NCI-H1436 (cell line): ENCODE measurements around the gene TMPRSS13.
"Not testable (repeated sequence)": the region's sequence is repeated elsewhere in the genome, so short reads cannot be mapped to it uniquely, and the experiment has no call there.

Experiments
- DNase-seq: peaks from one replicate; lab custom pipeline; 2025; lab: John Stamatoyannopoulos, UW

The TMPRSS13 gene

DNA sequence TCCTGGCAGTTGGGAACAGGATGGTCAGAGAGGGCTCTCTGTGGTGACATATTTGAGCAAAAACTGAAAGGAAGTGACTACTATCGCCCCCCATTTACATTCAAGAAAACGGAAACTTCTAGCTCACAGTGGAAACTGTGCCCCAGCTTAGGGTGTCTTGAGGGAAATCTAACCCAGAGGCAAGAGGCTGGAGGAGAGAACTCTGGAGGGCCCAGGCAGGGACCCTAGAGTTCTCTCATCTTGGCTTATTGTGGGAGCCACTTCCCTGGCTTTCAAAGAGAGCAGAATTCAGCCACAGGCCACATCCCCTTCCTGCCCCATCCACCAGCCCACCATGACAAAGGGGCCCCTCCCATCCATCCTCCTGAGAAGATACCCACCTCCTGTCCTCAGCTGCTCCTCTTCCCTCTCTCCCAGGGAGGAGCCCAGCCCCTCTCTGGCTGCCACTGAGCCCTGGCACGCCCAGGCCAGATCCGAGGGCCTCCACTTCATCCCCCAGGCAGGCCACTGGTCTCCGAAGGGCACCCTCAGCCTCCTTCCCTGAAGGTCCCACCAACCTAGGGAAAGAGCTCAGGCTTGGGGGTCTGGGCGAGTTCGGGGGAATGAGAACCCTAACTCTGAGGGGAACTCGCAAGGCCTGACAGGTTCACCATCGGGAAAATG, 1.6 kb upstream of the TMPRSS13 start:
- DNase-seq = no peak

DNA sequence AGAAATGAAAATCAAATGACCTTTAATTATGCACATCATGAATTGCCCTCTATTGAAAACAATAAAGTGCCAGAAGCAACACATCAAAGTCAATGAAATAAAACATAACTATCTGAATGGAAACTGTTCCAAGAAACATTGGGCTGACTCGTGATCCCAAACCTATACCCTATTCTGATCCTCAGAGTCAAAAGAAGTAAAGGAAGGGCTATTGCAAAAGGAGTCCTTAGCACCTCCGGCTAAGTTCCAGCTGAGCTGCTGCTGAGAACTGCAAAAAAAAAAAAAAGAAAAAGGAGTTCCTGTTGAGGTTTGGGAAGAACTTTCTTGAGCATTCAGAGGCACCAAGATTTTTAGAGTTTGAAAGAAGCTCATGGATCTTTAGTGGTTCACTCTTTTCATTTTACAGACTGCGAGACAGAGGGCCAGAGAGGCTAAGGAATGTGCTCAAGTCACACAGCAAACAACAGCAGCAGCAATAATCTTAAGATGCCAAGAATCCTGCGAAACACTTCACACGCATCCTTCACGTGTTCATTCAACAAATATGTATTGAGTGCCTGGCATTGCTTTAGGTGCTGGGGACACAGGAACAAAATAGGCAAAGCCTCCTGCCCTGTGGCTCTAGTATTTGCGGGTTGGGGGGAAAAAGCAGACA, 841 bp upstream of the TMPRSS13 start:
- no peak for DNase-seq

DNA sequence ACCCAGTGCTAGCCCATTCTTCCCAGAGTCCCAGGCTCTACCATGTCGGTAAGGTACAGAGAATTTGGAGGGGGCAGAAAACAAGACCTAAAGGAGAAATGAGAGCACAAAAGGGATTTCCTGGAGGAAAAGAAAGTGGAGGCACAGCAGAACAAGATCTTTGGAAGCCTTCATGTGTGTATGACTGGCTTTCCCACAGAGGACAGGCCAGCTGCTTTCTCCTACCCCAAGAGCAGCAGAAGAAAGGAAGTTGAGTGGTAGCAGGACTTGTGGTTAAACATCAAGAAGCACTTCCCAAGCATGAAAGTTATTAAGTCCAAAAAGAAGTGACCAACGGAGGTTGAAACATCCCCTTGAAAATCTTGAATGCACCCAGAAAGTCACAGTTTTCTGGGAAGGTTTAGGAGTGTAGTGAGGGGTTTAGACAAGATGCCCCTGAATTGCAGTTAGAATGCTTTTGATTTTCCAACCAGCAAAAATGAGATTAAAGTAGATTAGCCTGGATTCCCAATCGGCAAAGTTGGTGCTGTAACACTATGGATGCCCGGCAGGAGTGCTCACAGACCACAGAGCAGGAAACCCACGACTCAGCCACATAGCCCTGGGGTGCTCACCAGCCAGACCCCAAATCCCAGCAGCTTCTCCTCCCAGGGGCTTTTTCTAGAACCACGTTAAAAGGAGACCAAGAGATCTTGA, 608 bp downstream of the TMPRSS13 start:
- no peak for DNase-seq

DNA sequence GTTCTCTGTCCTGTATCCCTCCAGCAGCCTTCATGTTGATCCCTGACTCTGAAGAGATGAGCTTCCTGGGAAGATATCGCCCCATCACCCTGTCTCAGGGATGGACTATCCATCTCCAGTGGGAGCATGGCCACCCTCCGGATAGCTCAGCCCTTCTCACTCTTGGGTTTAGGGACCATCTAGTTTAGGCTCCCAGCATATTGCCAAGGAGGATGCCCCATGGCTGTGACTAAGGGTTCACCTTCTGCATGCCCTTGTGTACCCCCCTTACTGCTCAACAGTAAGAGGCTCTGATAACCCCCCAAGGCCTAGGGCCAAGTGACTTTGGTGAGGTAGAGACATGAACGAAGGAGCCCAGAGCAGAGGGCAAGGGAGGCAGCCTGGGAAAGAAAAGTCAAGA, 1.3 kb downstream of the TMPRSS13 start:
- no peak for DNase-seq

DNA sequence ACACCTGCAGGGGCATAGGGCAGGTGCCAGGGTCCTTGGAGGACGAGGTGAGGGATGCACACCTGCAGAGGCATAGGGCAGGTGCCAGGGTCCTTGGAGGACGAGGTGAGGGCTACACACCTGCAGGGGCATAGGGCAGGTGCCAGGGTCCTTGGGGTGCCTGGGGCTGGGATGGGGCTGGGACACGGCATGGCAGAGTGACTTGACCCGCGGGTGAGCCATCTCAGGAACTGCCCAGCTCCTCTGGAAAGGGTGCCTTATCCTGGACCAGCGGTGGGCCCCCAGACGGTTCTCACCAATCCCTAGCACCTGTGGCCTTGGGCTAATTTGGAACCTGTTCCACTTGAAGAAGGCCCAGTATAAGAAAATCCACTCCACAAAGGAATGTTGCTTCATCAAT, 3.0 kb downstream of the TMPRSS13 start:
- not testable (repeated sequence) for DNase-seq

DNA sequence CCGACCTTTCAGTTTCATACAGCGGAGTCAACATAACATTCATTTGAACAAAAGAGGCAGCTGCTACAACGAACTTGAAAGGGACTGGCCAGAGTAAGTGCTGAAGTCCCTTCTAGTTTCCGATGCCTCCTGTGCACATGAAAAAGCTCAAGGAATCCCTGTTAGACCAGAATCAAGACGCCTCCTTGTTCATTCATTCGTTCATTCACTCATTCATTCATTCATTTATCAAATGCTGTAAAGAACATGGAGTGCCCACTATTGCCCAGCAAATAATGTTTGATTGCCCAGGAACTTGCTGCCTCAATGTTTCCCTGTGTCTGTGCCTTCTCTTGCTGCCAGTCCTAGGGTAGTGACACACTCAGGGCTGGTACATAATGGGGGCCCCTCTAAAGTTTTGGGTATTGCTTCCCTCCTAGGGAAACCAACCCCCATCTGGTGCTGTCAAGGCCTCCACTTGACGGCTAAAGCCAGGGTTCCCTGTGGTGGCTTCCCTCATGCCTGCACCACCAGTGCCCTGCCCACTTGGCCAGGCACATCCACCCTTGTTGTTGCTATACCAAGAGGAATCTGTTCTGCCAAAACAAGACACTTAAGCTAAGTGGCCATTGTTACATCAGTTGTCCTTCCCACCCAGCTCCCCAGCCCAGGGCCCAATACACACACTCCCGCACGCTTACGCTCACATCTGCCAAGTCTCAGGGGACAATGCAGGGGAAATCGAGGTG, 3.8 kb downstream of the TMPRSS13 start:
- no peak for DNase-seq

DNA sequence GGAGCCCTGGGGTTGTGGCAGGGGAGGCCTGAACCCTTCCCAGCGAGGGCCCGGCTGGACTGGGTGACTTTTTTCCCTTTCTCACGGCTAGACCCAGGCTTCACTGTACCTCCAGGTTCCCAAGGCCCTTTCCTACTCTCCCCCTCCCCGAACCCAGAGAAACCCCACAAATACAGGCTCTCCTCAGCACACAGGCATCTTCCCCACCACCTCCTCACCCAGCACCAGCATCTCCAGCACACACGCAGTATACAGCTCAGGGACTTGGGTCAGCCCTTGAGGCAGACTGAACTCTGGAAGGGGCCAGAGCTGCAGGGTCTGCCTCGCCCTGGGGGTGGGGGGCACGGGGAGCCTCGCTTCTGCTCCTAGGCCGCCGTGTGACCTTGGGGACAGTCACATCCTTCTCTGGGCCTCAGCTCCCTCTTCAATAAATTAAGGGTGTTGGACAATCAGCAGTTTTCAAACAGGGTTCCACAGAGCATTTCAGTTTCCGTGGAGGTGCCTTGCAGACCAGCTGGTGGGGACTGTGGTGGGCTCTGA, 4.5 kb downstream of the TMPRSS13 start:
- no peak for DNase-seq

DNA sequence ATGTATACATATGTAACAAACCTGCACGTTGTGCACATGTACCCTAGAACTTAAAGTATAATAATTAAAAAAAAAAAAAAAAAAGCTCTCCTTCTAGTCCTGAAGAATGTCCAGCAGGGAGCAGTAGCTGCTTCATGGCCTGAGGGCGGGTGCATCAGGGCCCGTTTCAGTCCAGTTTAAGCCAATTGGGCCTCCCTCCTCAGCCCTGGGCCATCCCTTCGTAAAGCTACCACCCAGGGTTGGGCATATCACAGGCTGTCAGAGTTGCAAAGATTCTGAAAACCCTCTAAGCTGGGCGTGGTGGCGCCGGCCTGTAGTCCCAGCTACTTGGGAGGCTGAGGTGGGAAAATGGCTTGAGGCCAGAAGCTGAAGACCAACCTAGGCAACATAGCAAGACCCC, 5.4 kb downstream of the TMPRSS13 start:
- no peak for DNase-seq

DNA sequence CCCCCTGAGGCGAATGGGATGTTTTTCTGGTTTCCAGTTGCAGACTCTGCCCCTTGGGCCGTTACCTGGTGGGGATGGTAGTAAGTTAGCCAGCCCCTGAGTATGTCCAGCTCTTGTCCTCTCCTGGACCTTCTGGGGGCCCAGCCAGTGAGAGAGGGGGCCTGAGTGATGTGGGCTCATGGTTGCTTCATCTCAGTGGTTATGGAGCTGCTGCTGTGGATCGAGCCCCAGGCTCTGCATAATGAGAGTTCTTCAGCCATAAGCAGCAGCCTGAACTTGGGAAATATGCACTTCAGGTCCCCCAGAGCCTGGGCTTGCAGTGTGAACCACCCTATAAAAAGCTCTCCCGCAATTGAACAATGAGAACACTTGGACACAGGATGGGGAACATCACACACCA, 5.9 kb downstream of the TMPRSS13 start:
- DNase-seq = no peak

DNA sequence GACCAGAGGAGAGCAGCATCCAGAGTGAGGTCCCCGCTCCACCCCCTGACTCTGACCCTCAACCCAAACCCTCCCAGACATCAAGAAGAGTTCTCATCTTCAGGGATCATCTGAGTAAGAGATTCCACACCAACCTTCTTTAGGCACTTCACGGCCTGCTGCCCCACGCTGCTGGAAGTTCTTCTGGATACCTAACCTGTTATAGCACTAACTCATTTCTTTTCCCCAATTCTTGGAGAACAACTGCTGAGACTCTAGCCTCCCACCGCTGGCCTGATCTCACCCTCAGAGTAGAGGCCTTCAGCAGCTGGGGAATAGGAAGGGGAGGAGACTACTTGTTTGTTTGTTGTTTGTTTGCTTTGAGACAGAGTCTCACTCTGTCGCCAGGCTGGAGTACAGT, 7.3 kb downstream of the TMPRSS13 start:
- DNase-seq = no peak

DNA sequence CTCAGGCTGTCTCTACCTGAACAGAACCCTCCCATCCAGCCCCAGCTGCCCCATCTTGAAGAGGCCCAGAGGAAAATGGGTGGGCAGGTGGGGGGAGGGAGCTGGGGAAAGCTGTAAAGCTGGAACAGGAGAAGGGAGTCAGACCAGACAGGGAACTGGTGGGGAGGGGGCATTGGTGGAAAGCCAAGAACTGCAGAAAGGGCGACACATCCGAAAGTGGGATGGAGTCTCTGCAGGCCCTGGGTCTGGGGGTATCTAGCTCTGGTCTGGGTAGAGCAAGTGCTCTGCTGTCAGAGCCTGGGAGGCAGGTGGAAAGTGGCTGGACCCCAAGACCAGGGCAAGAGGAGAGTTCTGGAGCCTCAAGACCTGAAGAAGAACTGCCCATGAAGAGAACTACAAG, 7.7 kb downstream of the TMPRSS13 start:
- DNase-seq = no peak

DNA sequence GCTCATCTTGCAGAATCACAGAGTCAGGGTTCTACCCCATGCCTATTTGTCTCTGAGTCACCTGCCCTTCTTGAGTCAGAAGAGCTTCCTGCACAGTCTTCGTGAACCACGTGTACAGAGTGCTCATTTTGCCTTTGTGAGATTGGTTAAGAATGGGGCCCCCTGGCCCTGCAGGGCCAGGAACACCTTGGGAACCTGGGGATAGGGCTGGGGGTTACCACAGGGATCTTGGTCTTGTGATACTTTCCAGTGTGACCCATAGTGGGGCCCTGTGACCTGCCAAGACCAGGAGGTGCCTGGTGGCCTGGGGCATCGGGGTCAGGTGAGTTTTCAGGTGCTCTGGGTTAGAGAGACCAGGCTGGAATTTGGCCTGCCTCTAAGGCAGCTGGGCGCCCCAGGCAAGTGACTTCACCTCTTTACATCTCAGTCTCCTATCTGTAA, 9.4 kb downstream of the TMPRSS13 start:
- no peak for DNase-seq

DNA sequence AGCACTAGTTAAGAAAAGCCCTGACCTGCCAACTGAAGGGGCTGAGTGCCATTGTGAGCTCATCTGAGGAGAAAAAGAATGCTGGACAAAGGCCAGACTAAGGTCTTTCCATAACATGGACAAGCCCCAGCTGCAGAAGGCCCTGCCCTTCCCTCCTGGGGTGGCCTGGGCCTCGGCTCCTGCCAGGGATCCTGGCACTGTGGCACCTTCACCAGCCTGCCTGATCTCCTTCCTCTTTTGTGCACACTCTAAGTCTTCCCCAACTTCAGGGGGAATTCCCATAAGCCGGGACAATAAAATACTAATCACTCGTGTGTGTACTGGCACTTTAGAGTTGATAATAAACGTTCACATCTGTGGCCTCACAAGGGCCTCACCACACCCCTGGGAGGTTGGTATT, 9.9 kb downstream of the TMPRSS13 start:
- no peak for DNase-seq

DNA sequence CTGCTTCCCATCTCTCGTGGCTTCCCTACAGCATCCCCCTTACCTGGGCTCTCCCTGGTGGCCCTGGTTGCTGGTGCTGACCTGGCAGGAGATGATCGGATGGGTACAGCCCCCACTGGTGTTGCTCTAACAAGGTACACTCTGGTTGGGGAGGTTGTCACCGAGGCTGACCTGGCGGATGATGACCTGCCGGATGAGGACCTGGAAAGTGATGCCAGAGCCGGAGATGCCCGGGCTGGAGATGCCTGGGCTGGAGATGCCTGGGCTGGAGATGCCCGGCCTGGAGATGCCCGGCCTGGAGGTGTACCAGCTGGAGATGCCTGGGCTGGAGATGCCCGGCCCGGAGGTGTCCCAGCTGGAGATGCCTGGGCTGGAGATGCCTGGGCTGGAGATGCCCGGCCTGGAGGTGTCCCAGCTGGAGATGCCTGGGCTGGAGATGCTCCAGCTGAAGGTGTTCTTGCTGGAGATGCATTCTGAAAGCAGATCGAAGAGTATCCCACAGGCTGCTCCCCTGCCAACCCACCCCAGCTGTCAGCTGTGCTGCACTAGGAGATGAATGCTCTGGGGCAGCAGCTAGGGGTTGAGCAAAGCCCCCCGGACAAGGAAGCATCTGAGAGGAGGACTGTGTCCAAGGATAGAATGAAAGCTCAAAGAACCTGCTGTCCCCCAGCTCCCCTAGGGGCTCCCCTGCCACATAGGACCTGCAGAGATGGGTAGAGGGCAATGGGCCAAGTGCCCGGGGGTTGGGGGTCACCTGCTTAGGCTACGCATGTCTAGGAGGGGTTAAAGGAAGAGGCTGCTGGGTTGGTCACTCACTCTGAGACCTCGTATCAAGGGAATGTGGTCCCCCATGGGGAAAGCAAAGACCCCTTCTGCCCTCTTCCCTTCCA, 10.6 kb downstream of the TMPRSS13 start:
- DNase-seq = no peak

DNA sequence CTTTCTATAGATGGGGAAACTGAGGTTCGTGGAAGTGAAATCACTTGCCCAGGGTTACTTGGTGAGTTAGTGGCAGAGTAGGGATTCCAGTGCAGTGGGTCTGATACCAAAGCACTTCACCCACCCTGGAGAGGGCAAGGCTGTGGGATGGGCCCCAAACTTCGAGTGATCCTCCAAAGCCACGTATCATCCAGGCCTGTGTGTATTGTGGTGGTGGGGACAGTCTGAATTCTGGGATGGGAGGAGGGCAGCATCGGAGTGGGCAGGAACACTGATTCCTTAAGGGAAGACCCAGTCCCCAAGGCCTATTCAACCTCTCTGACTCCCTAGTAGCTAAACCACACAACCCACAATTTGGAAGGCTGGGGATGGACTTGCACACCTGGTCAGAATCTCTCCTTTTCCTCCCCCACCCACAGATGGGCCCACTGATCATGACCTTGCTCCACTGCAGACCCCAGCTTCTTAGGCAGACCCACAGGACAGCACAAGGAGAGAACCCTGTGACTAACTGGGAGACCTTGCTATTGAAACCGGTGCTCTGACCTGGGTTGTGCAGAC, 11.5 kb downstream of the TMPRSS13 start:
- no peak for DNase-seq

DNA sequence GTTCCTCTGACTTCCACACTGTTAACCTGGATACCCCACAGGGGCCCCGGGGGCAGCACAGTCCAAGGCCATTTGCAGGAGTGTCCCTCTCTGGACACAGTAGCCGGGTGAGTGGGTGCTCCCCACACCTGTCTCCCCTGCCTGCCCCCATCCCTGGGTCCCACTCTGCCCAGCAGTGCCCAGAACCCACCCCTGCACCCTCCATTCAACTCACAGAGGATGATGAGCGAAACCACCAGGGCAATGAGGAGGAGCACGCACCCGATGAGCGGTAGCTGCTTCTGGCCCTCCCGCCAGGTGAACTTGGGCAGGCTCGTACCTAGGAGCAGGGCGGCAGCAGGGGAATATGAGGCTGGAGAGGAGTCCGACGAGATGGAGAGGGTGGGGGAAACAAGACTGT, 12.2 kb downstream of the TMPRSS13 start:
- DNase-seq = no peak

DNA sequence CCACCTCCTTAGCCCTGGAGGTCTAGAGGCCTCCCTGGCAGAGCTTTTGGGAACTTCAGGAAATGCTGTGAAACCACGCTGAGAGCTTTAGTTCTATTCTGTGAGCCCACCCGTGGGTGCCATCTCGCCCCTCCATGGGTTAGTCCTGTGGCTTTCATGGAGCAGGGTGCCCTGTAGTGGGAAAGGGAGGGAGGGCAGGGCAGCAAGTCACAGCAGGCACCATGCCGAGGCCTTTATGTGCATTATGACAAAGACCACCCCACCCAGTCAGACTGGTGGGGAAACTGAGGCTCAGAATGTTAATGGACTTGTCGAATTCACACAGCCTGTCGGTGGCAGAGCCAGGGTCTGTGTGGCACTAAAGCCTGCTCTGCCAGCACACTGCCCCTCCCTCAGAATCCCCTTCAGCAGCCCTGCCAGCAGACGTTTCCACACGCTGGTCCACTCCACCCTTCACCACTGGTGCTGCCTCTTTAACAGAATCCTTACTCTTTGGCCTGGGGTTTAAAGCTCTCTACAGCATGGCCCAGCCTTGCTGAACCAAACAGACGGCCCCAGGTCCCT, 13.4 kb downstream of the TMPRSS13 start:
- DNase-seq = no peak

DNA sequence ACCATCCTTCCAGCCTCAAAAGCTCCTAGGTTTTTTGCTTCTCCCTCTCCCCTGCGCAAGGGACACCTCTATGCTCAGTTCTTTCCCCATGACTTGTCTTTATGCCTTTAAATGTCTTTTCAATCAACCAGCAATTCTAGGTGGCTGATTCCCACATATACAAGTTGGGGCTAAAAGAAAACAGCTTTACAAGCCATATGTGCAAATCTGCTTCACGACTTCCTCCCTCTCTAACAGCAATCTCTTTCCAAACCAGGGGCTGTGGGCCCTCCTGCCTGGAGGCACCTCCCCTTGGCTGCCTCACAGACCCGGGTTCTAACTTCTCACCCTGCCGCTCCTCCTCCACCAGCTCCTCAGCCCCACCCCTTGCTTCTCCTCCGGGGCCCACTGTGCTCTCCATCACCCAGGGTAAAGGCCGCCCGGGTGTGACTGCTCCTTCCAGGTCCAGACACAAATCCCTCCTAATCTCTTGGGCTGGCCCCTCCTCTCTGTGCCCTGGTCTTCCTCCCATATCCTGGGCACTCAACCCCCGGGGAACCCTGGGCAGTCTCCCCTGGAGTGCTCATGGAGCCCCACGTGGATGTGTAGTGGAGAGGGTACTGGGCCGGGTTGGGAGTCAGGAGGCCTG, 14.1 kb downstream of the TMPRSS13 start:
- no peak for DNase-seq

DNA sequence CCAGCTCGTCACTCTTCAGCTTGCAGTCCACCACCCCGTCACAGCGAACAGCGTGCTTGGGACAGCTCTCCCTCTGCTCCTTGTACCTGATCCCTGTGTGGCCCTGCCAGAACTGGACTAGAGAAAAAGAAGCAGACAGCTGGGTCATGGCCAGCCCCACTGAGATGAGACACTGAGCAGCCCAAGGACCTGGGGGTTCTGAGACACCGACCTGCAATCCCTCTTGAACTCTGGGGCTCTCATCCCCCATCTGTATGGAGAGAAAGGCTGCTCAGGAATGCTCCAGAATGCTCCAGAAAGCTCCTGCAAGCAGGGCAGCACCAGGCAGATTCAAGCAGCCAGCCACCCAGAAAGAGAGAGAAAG, 14.8 kb downstream of the TMPRSS13 start:
- DNase-seq = no peak

DNA sequence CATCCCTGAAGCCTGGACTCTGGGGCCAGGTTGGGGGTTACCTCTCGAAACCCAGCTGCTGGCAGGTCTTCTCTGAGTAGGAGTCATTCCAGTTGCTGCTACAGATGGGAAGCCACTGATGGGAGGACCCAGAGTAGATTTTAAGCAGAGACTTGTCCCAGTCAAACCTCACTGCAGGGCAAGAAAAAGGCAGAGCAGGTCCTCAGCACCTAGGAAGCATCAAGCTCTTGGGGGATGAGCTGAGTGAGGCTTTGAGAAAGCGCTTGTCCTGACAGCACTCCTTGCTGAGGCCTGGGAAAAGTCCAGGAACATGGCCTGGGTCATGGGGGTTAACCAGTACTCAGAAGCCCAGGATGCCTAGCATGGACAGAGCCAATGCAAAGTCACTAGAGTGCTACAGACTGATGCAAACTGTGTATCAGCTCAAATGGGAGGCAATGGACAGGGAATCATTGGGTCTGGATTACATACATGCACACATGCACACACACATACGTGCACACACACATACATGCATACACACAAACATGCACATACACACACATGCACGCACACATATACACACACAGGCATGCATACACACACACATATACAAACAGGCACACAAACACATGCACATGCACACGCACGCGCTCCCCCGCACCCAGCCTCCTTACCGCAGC, 15.3 kb downstream of the TMPRSS13 start:
- no peak for DNase-seq
